GM18873 (cell line): ENCODE data around the gene UBALD1.

Experiments
- ATAC-seq: cut with Tn5 transposase; IDR thresholded peaks from one replicate; pipeline ENCODE4 v1.9.1; 2021; ENCODE audit warnings: mild to moderate bottlenecking, moderate library complexity, moderate number of reproducible peaks; ENCODE audit not compliant: unreplicated experiment, low FRiP score

Gene UBALD1

GRCh38 chr16:4617880-4618279 is 3.2 kb upstream of the UBALD1 start:
- ATAC-seq = no peak

- peak; percentile 85 for ATAC-seq
Measured at GRCh38 chr16:4616047-4616811, 1.5 kb upstream of the UBALD1 start.

DNA sequence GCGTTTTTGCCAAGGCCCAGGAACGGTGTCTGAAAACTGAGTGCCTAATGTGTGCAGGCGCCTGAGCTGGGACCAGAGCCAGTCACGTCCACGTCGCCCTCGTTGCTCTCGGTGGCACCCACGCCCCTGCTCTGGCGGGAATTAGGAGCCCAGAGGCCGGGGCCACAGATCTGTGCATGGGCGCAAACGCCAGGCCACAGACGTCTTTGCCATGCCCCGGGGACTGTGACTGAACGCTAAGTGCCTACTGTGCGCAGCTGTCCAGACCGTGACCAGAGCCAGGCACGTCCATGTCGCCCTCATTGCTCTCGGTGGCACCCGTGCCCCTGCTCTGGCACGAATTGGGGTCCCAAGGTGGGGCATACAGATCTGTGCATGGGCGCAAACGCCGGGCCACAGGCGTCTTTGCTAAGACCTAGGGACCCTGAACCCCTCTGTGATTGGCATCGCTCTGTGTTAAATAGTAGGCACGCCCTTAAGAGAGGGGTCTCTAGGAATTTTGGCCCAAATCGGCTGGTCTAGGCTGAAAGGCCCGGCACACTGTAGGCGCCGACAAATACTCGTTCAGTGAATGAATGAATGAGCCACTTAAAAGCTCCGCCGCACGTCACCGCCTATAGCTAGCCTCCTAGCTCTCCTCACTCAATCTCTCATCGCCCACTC is 827 bp upstream of the UBALD1 start:
- no peak for ATAC-seq

- no peak for ATAC-seq
Measured at GRCh38 chr16:4613636-4614570, 785 bp downstream of the UBALD1 start.

GRCh38 chr16:4612977-4613635 is 1.6 kb downstream of the UBALD1 start:
- no peak for ATAC-seq

GRCh38 chr16:4612474-4612931 is 2.2 kb downstream of the UBALD1 start:
- ATAC-seq = no peak

DNA sequence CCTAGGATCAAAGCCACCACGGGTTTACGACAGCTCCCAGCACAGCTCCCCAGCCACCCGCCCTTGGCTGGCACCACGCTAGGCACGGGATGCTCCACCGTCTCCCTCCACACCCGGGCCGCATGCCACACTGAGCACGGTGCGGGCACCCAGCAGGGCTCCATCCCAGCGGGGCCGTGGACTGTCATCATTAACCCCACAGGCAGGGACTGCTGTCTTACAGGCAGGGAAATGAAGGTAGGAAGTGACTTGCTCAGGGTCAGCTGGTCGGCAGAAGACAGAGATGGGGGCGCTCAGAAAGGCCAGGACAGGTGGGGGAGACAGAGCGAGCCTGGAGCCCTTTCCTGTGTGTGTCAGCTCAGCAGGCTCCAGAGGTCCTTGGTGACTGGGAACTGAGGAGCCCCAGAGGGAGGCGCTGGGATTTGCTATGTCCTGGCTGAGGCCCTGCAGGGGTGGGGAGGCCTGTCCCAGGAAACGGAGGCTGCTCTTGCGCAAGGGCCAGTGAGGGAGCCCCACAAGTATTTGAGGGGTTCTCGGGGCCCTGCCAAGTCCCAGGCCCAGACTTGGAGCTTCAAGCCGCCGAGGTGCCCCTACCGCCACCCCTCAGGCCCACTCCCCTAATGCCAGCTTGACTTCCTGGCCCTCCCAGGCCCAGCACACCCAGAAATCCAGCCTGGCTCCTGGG is 3.2 kb downstream of the UBALD1 start:
- no peak for ATAC-seq

DNA sequence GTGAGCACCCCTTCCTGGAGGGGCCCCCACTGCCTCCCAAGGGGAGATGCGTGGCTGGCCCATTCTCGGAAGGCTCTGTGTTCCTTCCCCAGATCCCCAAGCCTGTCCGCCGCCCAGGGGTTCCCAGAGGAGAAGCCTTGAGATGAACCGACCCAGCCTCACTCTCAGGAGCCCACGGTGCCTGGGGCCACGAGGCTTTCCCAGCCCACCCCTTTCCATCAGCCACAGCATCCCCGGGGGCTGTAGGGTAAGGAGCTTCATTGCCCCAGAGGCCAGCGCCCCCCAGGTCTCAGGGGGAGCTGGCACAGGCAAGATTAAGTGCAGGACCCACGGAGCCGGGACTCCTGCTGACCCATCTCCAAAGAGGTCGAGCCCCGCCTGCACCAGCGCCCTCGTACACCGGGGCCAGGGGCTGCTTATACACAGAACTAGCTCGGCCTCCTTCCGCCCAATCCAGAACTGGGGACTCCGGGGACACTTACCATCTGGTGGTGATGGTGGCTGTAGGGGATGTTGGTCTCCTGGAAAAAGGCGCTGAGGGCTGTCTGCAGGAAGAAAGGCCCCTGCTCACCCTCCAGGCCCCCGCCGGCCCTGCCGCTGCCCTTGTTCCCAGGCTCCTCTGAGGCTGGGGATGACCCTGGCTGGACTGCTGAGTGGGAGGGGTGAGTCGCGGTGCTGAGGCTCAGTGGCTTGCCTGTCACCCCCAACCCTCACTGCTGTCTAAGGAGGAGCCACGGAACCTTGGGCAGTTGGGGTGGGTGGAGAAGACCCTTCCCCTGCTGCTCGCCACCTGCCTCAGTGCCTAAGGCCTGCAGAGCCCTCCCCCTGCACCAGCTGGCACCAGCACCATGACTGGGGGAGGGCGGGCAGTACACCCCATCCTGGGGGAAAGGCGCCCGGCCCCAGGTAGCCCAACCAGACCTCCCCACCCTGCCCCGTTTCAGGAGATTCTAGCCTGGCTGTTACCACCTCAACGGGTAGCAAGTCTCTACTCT is 4.4 kb downstream of the UBALD1 start:
- ATAC-seq = no peak

- no peak for ATAC-seq
Measured at GRCh38 chr16:4609200-4610010, 5.3 kb downstream of the UBALD1 start.

GRCh38 chr16:4608704-4608980 is 6.0 kb downstream of the UBALD1 start:
- no peak for ATAC-seq

DNA sequence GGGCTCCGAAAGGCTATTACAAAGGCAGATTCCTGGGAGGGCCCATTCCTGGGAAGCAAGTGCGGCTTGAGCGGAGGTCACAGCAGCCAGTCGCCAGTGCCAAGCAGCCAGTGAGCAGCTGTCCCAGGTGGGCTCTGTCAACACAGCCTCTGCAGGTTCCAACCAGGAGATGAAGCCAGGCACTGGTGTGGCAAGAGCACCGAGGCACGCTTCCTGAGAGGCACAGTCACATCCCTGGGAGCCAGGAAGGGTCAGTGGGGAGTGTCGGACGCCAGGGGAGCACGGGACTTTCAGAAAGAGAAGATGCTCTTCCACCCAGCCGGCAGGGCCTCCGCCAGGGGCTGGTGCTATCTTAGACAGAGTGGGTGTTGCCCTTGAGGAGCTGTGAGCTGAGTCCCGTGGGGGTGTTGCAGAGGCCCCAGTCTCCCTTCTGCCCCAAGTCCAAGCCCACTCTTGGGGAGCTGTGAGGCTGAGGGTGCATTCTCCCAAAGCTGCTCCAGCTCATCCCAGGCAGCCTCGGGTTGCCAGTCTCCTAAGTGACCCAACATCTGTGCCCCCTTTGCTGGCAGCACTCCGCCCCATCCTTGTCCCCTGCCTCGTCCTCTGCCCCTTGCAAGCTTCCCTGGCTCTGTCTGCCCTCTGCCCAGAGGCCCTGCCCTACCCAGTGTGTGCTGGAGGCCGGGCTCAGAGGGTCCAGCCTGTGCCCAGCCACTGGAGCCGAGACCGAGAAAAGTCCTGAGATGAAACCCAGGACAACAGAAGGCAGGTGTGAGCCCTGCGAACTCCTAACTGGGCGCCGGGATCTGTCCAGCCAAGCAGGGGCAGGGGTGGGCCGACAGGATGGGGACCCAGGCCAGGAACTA is 6.6 kb downstream of the UBALD1 start:
- no peak for ATAC-seq

GRCh38 chr16:4606354-4606753 is 8.3 kb downstream of the UBALD1 start:
- ATAC-seq = no peak

DNA sequence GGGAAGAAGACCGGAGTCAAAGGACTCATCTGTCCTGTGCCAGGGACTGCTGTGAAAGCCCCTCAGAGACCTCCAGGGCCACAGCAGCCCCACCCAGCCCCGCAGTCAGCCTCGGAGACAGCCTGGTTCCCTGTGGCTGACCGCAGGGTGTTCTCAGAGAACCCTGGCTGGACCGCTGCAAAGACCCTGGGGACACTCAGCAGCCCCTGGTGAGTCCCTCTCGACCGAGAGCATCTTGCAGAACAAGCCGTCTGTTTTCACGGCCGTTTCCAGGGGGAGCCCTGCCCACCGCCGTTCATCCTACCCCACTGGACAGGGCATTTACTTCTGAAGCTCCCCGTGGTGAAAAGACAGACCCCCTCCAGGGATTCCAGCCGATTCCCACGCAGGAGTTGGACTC is 10.3 kb downstream of the UBALD1 start:
- no peak for ATAC-seq

- ATAC-seq = no peak
Measured at GRCh38 chr16:4603624-4604170, 11.0 kb downstream of the UBALD1 start.

DNA sequence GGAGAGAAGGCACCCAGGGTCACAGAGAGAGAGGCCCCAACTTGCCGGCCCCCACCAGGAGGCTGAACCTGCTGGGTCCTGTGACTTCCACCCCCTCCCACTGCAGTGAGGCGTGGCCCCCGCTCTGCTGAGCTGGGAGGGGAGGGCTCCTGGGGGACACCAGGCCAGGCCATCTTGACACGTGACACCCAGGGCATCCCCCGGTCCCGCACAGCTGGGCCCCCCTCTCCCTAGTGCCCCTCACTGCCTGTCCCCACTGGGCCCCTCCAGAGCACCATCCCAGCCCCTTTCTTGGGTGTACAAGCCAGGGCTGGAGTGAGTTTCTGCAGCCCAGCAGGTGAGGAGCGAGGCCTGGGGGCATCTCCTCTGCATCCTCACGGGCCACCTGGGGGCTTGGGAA is 12.4 kb downstream of the UBALD1 start:
- ATAC-seq = no peak

GRCh38 chr16:4601864-4602186 is 12.9 kb downstream of the UBALD1 start:
- ATAC-seq = no peak
